ENCODE results near the gene ANAPC15. TPM values are rescaled to one million over a fixed set of nuclear protein-coding genes. Genes with fewer than 3 reads are reported as not detected.

The ANAPC15 gene
- total and polyA plus RNA-seq, 9 of the 15 experiments (the other 6 are each of a cell fraction or from before 2014, with no cell fraction given): 53.0 to 254 (median 75.7) TPM

- TF ChIP-seq, protein P1, sequence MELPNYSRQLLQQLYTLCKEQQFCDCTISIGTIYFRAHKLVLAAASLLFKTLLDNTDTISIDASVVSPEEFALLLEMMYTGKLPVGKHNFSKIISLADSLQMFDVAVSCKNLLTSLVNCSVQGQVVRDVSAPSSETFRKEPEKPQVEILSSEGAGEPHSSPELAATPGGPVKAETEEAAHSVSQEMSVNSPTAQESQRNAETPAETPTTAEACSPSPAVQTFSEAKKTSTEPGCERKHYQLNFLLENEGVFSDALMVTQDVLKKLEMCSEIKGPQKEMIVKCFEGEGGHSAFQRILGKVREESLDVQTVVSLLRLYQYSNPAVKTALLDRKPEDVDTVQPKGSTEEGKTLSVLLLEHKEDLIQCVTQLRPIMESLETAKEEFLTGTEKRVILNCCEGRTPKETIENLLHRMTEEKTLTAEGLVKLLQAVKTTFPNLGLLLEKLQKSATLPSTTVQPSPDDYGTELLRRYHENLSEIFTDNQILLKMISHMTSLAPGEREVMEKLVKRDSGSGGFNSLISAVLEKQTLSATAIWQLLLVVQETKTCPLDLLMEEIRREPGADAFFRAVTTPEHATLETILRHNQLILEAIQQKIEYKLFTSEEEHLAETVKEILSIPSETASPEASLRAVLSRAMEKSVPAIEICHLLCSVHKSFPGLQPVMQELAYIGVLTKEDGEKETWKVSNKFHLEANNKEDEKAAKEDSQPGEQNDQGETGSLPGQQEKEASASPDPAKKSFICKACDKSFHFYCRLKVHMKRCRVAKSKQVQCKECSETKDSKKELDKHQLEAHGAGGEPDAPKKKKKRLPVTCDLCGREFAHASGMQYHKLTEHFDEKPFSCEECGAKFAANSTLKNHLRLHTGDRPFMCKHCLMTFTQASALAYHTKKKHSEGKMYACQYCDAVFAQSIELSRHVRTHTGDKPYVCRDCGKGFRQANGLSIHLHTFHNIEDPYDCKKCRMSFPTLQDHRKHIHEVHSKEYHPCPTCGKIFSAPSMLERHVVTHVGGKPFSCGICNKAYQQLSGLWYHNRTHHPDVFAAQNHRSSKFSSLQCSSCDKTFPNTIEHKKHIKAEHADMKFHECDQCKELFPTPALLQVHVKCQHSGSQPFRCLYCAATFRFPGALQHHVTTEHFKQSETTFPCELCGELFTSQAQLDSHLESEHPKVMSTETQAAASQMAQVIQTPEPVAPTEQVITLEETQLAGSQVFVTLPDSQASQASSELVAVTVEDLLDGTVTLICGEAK (IDR thresholded peaks at IDR 0.05): no peak
- TF ChIP-seq, protein P1 (CRISPR knock-in tag; IDR thresholded peaks at IDR 0.05): no peak
- no peak; the same call in 1 of the 2 replicates for TF ChIP-seq KLF6 (CRISPR knock-in tag; IDR thresholded peaks at IDR 0.05; ENCODE audit: borderline replicate concordance)
- no peak for TF ChIP-seq ZNF76 (CRISPR knock-in tag; IDR thresholded peaks at IDR 0.05; ENCODE audit: borderline replicate concordance)
- no peak for TF ChIP-seq ARHGAP35 (IDR thresholded peaks at IDR 0.05; ENCODE audit: partially characterized antibody)
- TF ChIP-seq SNRNP70 (optimal IDR thresholded peaks at IDR 0.05; ENCODE audit: low read depth, low read length): no peak
- TF ChIP-seq, protein P2, sequence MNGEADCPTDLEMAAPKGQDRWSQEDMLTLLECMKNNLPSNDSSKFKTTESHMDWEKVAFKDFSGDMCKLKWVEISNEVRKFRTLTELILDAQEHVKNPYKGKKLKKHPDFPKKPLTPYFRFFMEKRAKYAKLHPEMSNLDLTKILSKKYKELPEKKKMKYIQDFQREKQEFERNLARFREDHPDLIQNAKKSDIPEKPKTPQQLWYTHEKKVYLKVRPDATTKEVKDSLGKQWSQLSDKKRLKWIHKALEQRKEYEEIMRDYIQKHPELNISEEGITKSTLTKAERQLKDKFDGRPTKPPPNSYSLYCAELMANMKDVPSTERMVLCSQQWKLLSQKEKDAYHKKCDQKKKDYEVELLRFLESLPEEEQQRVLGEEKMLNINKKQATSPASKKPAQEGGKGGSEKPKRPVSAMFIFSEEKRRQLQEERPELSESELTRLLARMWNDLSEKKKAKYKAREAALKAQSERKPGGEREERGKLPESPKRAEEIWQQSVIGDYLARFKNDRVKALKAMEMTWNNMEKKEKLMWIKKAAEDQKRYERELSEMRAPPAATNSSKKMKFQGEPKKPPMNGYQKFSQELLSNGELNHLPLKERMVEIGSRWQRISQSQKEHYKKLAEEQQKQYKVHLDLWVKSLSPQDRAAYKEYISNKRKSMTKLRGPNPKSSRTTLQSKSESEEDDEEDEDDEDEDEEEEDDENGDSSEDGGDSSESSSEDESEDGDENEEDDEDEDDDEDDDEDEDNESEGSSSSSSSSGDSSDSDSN (IDR thresholded peaks at IDR 0.05; ENCODE audit: borderline replicate concordance in 1 of 2, low read depth in 2 of 2, low read length in 2 of 2): no peak
- 0 out of 2 replicates have a peak, but pooled peaks have one; percentile 24 for TF ChIP-seq GABPA (tag; conservative IDR thresholded peaks at IDR 0.05; ENCODE audit: low read depth)
- no peak for TF ChIP-seq KDM4B (IDR thresholded peaks at IDR 0.05; ENCODE audit: borderline replicate concordance in 2 of 2, low read depth in 1 of 2)
- no peak for TF ChIP-seq TAF7 (tag; IDR thresholded peaks at IDR 0.05)
- TF ChIP-seq BMI1 (IDR thresholded peaks at IDR 0.05; ENCODE audit: low read length): no peak
- no peak for TF ChIP-seq E2F6 (IDR thresholded peaks at IDR 0.05; ENCODE audit: borderline replicate concordance in 1 of 2, extremely low read depth in 1 of 2, insufficient read depth in 1 of 2, insufficient read length in 1 of 2, low read depth in 1 of 2, low read length in 1 of 2, poor library complexity in 1 of 2, severe bottlenecking in 1 of 2)
- TF ChIP-seq ARID2 (IDR thresholded peaks at IDR 0.05): no peak
Measured at GRCh38 chr11:72069787-72070251, 42.7 kb downstream of the ANAPC15 start (continued).
